ENCODE results near the gene WDR76.

The WDR76 gene

DNA sequence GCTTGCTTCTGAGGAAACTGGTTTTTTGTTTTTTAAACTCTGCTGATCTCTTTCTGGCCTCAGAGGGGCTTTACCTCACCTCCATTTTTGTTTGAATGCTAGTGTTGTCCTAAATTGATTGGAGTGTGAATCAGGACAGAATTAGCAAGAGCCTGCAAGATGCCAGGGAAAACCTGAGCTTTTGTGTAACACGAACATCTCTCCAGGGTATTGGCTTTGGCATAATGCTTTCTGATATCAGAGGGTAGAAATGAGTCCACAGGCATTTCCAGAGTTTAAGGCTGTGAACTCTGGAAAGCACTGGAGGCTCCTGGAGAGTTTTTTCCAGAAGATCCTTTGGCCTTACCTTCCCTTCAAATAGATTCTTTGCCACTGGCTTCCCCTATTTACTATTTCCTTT, 87.1 kb downstream of the WDR76 start:
- no peak for DNase-seq (ENCODE audit: low read depth)

DNA sequence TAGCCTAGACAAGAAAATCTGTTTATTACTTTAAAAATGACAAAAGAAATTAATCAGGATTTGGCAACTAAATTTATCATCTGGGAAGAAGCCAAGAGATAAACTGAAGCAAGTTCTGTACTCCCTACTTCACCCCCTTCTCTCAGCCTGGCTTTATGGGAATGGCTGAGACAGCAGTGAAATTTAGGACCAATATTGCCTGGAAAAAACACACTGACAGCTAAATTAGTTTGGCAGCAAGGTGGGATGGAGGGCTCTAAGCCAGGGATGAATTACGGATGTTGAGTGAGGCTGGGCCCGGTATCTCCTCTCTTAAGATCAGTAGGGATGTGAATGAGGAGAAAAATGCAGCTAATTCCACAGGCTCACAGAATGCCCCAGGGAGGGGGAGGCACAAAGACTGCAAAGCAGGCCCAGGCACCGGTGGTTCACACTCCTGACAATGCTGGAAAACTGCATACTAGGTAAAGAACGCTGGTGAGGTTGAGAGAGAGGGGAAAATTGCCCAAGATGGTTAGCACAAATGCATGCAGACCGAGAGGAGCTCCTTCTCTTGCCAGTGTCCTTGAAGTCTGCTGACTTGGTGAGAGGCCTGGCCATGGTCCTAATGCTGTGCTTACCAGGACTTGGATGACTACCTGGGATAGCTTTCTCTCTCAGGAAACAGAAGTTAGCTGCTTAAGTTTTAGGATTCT, 89.0 kb downstream of the WDR76 start:
- DNase-seq (ENCODE audit: low read depth): no peak

DNA sequence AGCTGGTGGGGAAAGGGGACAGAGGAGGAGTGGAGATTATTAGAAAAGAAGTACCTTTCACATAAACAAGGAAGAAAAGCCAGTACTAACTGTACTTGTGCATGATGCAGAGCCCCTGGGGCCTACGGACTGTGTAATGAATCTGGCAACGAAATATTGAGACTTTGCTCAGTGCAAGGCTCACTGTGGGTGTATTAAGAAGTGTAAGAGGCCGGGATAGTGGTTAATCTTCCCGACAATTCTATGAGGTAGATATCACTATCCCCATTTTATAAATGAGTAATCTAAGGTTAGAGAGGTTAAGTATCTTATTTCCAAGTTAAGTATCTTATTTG, 89.5 kb downstream of the WDR76 start:
- DNase-seq (ENCODE audit: low read depth): no peak

Data from GM04503 (cell line).